ENCODE data around the gene MAD1L1.
"Not testable (repeated sequence)": the region's sequence is repeated elsewhere in the genome, so short reads cannot be mapped to it uniquely, and the experiment has no call there.

Gene MAD1L1

GRCh38 chr7:1894906-1895663, 337.7 kb downstream of the MAD1L1 start:
- no peak for DNase-seq (ENCODE audit: low spot score)

DNA sequence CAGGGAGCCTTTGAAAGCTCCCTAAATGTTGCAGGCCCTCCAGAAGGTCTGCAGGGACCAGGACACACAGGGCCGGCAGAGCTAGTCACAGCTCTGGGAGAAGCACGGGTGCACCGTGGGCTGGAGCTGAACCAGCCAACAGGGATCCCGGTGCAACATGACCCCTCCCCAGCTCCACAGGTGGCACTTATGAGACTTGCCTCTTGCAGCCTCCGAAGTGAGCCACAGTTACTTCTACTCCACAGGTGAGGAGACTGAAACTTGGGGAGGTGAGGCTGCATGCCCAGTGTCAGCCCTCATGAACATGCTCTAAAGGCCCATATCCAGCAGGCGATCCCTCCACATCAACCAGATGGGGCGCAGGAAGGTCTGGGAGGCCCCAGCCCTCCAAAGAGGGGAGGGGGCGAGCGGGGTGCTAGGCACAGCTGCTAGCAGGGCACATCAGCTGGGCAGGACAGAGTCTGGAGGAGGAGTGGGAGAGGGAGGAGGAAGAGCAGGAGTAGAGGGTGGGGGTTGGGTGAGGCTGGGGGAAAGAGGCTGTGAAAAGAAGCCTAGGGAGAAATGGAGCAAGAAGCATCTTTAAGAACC, 338.3 kb downstream of the MAD1L1 start:
- no peak for DNase-seq (ENCODE audit: low spot score)

GRCh38 chr7:1893451-1893850, 339.3 kb downstream of the MAD1L1 start:
- no peak for DNase-seq (ENCODE audit: low spot score)

DNA sequence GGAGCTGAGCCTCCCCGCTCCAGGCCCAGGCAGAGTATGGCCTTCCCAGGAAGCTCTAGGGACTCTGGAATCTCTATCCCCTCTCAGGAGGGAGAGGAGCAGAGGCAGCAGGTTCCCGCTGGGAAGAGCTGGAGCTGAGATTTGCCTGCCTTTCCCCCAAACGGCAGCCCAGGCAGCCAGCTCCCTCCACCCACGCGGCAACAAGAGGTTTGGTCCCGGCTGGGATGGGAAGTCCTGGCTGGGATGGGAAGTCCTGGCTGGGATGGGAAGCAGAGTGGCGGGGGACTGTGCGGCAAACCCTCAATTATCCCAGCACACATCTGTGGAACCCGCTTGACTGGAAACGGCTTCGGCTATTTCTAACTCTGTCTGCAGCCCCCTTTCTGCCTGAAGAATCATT, 339.7 kb downstream of the MAD1L1 start:
- DNase-seq (ENCODE audit: low spot score), result no peak

- no peak for DNase-seq (ENCODE audit: low spot score)
Measured at GRCh38 chr7:1892011-1892965, 340.5 kb downstream of the MAD1L1 start.

DNA sequence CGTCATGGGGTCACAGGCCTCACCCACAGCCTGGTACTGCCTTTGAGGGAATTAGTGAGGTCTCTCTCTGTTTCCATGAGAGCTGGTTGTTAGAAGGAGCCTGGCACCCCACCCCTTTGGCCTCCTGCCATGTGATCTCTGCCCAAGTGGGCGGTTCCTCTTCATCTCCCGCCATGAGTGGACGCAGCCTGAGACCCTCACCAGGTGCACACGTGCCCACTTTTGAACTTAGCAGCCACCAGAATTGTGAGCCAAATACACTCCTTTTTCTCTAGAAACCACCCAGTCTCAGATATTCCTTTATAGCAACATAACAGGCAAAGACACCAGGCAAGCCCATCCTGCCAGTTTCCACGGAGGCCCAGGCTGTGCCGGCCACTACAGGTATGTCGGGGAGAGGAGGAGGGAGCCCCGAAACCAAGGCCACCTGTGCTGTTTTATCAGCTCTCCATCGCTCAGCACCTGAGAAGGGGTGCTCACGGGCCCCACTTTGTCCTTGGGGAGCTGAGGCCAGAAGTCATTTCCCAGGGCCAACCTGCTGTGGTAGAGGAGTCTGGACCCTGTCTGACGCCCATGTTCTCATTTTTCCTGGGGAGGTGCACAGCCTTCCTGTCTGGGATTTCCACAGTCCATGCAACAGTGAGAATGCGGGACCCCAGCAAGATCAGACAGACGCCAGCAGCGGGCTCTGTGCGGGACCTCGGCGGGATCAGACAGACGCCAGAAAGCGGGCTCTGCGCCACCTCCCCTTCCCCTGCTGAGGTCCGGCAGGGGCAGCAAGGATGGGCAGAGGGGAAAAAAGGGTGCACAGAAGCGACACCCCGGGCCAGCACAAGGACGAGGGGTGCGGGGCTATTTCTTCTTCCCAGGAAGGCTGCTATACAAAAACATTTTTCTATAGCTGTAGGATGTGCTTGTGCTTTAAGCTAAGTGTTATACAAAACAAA, 342.2 kb downstream of the MAD1L1 start:
- DNase-seq (ENCODE audit: low spot score), result no peak

DNA sequence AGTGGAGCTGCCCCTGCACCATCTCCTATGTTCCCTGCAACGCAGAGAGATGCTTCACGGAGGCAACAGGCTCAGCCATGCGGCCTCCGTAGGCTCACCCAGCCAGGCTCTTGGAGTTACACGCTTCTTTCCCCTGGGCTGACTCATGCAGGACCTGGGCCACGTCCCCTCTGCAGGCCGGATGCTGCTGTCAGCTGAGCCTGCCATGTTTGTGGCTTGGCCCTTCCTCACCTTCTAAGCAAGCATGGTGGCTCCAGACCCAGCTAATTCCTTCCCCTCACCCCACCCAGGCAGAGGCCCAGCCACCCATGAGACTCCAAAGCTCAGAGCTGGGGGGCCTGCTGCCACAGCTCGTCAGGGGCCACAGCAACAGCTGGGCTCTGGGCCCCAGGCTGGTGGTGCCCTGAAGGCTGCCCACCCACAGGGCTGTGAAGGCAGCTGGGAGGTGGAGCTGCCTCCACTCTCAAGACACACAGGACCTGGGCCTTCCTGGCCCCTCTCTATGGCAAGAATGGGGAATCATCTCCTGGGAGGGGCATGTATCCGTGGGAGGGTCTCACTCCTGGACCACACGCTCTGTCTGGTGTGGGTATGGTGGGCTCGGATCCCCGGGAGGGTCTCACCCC, 343.1 kb downstream of the MAD1L1 start:
- DNase-seq (ENCODE audit: low spot score), result no peak

- no peak for DNase-seq (ENCODE audit: low spot score)
Measured at GRCh38 chr7:1889091-1889490, 343.7 kb downstream of the MAD1L1 start.

- DNase-seq (ENCODE audit: low spot score), result no peak
Measured at GRCh38 chr7:1888425-1888824, 344.3 kb downstream of the MAD1L1 start.

GRCh38 chr7:1887251-1887650, 345.5 kb downstream of the MAD1L1 start:
- no peak for DNase-seq (ENCODE audit: low spot score)

- DNase-seq (ENCODE audit: low spot score), result no peak
Measured at GRCh38 chr7:1886361-1887064, 346.2 kb downstream of the MAD1L1 start.

- DNase-seq (ENCODE audit: low spot score), result no peak
Measured at GRCh38 chr7:1885465-1886226, 347.1 kb downstream of the MAD1L1 start.

DNA sequence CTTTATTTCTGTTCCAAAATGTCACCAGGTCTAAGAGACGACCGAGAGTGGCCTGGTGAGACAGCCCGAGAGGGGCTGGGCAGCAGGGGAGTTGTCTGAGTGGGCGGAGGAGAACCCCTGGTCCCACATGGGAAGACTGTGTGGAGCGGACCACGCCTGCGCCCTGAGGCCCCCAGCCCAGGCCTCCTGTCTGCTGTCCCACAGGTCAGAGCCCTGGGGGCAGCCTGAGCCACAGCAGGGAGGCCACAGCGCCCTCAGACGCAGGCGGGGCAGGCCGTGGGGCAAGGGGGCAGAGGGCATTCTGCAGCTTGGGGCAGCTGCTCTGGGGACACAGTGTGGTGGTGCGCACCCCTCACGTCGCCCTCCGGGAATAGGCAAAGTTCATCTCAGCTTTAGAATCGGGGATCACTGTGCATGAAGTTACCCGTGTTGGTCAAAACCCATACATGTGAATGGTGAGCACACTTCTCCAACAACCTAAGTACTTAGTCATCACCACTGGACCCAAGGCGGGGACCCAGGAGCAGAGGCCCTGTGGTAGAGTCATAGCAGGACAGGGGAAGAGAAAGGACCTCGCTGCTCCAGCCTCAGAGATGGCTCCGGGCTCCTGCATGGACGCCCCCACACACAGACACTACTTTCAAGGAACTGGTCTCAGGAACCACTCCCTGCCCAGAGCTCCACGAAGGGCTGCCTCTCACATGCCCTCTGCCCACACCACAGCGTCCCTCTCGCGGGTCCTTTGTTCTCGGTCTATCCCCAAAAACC, 348.0 kb downstream of the MAD1L1 start:
- no peak for DNase-seq (ENCODE audit: low spot score)

DNA sequence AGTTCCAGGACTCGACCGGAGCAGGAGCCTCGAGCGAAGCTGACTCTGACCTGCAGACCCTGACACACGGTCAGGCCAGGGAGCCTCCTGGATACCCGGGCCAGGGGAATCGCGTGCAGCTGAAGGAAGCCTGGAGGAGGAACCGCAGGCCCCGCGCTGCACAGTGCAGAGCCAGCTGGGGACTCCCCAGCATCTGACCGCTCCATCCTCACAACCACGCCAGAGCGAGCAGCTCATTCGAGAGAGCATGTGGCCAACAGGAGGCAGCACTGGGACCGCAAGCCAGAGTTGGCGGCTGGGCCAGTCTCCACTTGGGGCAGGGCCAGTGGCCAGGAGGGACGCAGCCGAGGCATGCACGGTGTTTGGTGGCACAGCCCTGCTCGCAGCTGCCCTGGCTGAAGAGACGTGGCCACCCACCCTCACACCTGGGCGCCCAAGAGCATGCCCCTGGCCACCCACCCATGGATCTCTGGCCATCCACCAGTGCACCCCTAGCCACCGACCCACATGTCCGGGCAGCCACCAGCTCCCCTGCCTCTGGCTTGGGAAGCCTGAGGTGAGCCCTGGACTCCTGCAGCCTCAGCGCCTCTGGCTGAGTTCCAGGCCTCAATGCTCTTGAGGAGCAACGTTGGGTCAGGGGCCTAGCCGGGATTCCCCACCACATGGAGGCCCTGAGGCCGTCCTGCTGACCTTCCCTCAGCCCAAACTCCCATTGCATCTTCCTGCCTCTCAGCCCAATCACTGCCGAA, 348.7 kb downstream of the MAD1L1 start:
- no peak for DNase-seq (ENCODE audit: low spot score)

DNA sequence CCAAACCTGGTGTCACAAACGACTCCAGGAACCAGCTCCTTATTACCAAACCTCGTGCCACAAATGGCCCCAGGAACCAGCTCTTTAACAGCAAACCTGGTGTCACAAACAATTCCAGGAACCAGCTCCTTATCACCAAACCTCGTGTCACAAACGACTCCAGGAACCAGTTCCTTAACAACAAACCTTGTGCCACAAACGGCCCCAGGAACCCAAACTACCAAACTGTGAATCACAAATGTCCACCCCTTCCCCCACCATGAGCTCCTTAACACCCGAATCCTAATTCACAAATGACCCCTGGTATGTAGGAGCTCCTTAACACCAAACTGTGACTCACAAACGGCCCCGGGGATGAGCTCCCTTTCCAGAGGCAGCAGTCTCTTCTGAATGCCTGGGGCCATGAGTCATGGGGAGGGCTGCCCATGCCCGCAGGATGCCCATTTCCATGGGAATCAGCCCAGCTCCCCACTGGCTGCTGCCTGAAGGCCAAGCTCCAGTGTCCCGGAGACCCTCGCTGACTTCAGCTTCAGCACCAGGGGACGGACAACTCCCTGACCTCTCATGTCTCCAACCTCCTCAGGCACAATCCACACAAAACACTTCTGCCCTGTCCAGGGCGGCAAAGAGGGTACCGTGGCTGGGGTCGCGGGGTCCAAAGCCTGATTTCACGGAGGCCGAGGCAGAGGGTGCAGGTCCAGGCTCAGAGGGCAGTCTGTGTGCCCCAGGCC, 349.5 kb downstream of the MAD1L1 start:
- DNase-seq (ENCODE audit: low spot score), result peak; percentile 83

GRCh38 chr7:1882451-1882850, 350.3 kb downstream of the MAD1L1 start:
- no peak for DNase-seq (ENCODE audit: low spot score)

DNA sequence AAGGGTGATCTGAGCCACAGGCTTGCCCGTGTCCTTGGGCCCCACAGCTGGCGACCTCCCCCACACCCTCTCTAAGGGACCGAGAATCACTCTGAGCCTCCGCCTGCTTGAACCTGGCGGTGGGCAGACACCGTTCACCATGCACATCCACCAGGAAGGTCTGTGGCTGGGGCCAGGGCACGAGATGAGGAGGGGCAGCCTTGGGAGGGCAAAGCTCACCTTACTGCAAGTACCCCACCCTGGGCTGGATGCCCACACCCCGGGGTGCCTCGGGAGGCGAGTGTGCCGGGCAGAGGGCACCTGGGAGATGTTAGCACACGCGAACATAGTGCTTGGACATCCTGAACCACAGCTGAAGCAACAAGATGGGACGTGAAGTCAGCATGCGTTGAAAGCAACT, 350.8 kb downstream of the MAD1L1 start:
- no peak for DNase-seq (ENCODE audit: low spot score)

DNA sequence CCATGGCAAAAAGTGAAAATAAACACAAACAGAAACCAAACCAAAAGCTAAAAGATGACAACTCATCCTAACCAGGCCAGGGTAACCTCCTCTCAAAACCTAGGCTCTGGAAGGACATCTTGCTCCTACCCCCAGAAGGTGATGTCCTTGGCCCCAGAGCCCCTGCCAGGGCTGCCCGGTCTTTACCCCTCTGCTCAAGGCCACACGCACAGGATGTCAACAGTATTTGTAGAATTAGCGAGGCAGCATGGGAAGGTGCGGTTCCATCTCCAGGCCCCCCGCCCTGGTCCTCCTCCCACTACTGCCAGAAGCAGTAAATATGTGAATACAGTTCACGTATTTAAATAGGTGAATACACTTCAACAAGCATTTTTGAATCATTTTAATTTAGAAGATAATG, 356.1 kb downstream of the MAD1L1 start:
- DNase-seq (ENCODE audit: low spot score), result not testable (repeated sequence)

All from SW480 (cell line).